Sciatic nerve (tissue), 2 donors: ENCODE data around the gene SLC16A1. TPM values are rescaled to one million over a fixed set of nuclear protein-coding genes. Genes with fewer than 3 reads are reported as not detected.

Experiments
- ATAC-seq: fragments of 200-7000 bp; cut with Tn5 transposase; one replicate; pipeline ENCODE4 v1.9.1; 2020; ENCODE audit warnings: mild to moderate bottlenecking, moderate library complexity
- DNase-seq: peaks from one replicate; pipeline ENCODE4 v3.0.0-alpha.2; 2020; ENCODE audit warnings: low spot score
- intact Hi-C: fragments of 100-400 bp; cut with DNase I; formaldehyde crosslinking; loops from one replicate; pipeline ENCODE4 v1.14.2; 2022
- total RNA-seq: library from RNA; stranded (reverse); fragmentation: NEBNext Ultra II Directional; extraction: Animal tissue kit (Norgen Biotek cat#: 25700); gene quantifications from one replicate; pipeline ENCODE4 v1.2.1, GENCODE V29; 2021
- donor health status: DM: no; HTN: no; CAD: no.
- donor health status: DM: no; HTN: no; CAD: no.

SLC16A1 gene
- total RNA-seq, 1 donor from 2014 or later: 17.4 TPM

GRCh38 chr1:112934577-112934976, 21.4 kb downstream of the SLC16A1 start:
- DNase-seq: no peak
- ATAC-seq: no peak
- intact Hi-C loops: no loop called here

GRCh38 chr1:112933820-112934571, 22.0 kb downstream of the SLC16A1 start:
- DNase-seq (no peak), ATAC-seq (no peak)
- intact Hi-C loops: no loop called here

- DNase-seq (no peak), ATAC-seq (no peak)
- intact Hi-C loops: no loop called here
Observed at GRCh38 chr1:112929979-112930378, 26.0 kb downstream of the SLC16A1 start.

- ATAC-seq (no peak), DNase-seq (no peak)
- intact Hi-C loops: no loop called here
Observed at GRCh38 chr1:112927462-112927990, 28.5 kb downstream of the SLC16A1 start.

- DNase-seq (no peak), ATAC-seq (no peak)
- intact Hi-C loops: no loop called here
Observed at GRCh38 chr1:112926858-112927257, 29.1 kb downstream of the SLC16A1 start.

- intact Hi-C loops: no loop called here
- ATAC-seq: no peak
- no peak for DNase-seq
Observed at GRCh38 chr1:112925015-112925414, 31.0 kb downstream of the SLC16A1 start.

GRCh38 chr1:112923959-112924349, 32.0 kb downstream of the SLC16A1 start:
- no peak for DNase-seq
- intact Hi-C loops: no loop called here
- no peak for ATAC-seq

- ATAC-seq (no peak), DNase-seq (no peak)
- intact Hi-C loops: no loop called here
Observed at GRCh38 chr1:112923234-112923958, 32.6 kb downstream of the SLC16A1 start.

GRCh38 chr1:112911506-112912220, 44.3 kb downstream of the SLC16A1 start:
- ATAC-seq (no peak), DNase-seq (no peak)
- intact Hi-C loops: no loop called here

GRCh38 chr1:112909847-112910246, 46.1 kb downstream of the SLC16A1 start:
- no peak for ATAC-seq
- intact Hi-C loops: no loop called here
- DNase-seq: no peak

GRCh38 chr1:112906150-112906698, 49.8 kb downstream of the SLC16A1 start:
- ATAC-seq: no peak
- no peak for DNase-seq
- intact Hi-C loops: no loop called here

GRCh38 chr1:112905395-112906149, 50.4 kb downstream of the SLC16A1 start:
- no peak for DNase-seq
- ATAC-seq: no peak
- intact Hi-C loops: no loop called here

GRCh38 chr1:112904831-112905261, 51.1 kb downstream of the SLC16A1 start:
- intact Hi-C loops: no loop called here
- no peak for DNase-seq
- ATAC-seq: no peak

- no peak for DNase-seq
- no peak for ATAC-seq
- intact Hi-C loops: no loop called here
Observed at GRCh38 chr1:112904071-112904830, 51.7 kb downstream of the SLC16A1 start.

- no peak for DNase-seq
- intact Hi-C loops: no loop called here
Observed at GRCh38 chr1:112902221-112902620, 53.8 kb downstream of the SLC16A1 start.

GRCh38 chr1:112901387-112901786, 54.6 kb downstream of the SLC16A1 start:
- no peak for DNase-seq
- intact Hi-C loops: no loop called here
- no peak for ATAC-seq

More at GRCh38 chr1:112902221-112902620, 53.8 kb downstream of the SLC16A1 start:
- ATAC-seq: no peak

- intact Hi-C loops: no loop called here
- no peak for ATAC-seq
Observed at GRCh38 chr1:112896783-112897182, 59.2 kb downstream of the SLC16A1 start.

GRCh38 chr1:112894561-112895011, 61.4 kb downstream of the SLC16A1 start:
- intact Hi-C loops: no loop called here
- no peak for DNase-seq
- no peak for ATAC-seq

More at GRCh38 chr1:112896783-112897182, 59.2 kb downstream of the SLC16A1 start:
- no peak for DNase-seq
